T-cell (primary cell): ENCODE data around the gene NPIPA3. TPM values are rescaled to one million over a fixed set of nuclear protein-coding genes. Genes with fewer than 3 reads are reported as not detected.

Experiments
- total RNA-seq, 35 experiments: library from RNA in 6 of 35; stranded (reverse) in 6 of 35; fragments of 120-200 nt in 1 of 35; gene quantifications; one replicate each; pipeline versions ENCODE4 v1.2.1 to v1.2.4 and lab custom pipeline; 2013 to 2026

NPIPA3 gene
- total RNA-seq, 5 donors from 2014 or later (not counting 1 experiment from before 2014, with no cell fraction given): 1.2 to 10.0 (median 2.8) TPM

Other genes starting within 250 kb of the NPIPA3 start
- gene PARN, start 73.2 kb upstream of the NPIPA3 start, total RNA-seq: 10 to 100 TPM; 34.4 to 42.7 (median 38.4) TPM
- gene BFAR, start 70.5 kb upstream of the NPIPA3 start, total RNA-seq: 10 to 100 TPM; 36.6 to 72.8 (median 60.9) TPM
- gene PLA2G10, start 9.1 kb upstream of the NPIPA3 start, total RNA-seq: under 1 TPM in 1 of 5 donors, not detected in 4; 0.29 TPM
- 1 to 10 TPM; 1.9 to 3.2 (median 2.4) TPM for gene NPIPA2, start 39.1 kb downstream of the NPIPA3 start, total RNA-seq
- 10 to 100 TPM; 32.5 to 38.4 (median 34.9) TPM for gene NOMO1, start 130.3 kb downstream of the NPIPA3 start, total RNA-seq
- gene NPIPA1, start 234.0 kb downstream of the NPIPA3 start, total RNA-seq: 100 to 1,000 TPM; 116 to 163 (median 134) TPM